ENCODE data around the gene ALDH16A1.

GRCh38 chr19:49455773-49456172, 2.7 kb downstream of the ALDH16A1 start:
- TF ChIP-seq CTCF (IDR thresholded peaks at IDR 0.05; ENCODE audit: insufficient read depth, low read length) (no peak), REST (IDR thresholded peaks at IDR 0.05; ENCODE audit: insufficient replicate concordance, low read depth) (no peak), POLR2AphosphoS5 (IDR thresholded peaks at IDR 0.05; ENCODE audit: low read depth) (no peak), GABPA (IDR thresholded peaks at IDR 0.05; ENCODE audit: low read depth) (no peak)

All from HL-60 (cell line).